Retinal pigment epithelial cell (primary cell): ENCODE data around the gene PATE1.
A peak's percentile ranks its signal among the peaks of the same experiment; 100 is the strongest.
"Not testable (repeated sequence)": the region's sequence is repeated elsewhere in the genome, so short reads cannot be mapped to it uniquely, and the experiment has no call there.

Experiments
- DNase-seq: peaks from one replicate; pipeline ENCODE4 v3.0.0-alpha.2; 2010; ENCODE audit warnings: low read depth
- H3K4me3 ChIP-seq: 2 replicates; pipeline ENCODE4 v1.5.1; 2011; ENCODE audit warnings: mild to moderate bottlenecking, low read length, control low read depth, moderate library complexity
- TF ChIP-seq, protein P1 (sequence below): conservative IDR thresholded peaks from 2 replicates; pipeline ENCODE4 v1.5.1; 2011; ENCODE audit warnings: low read depth, low read length, control low read depth, inconsistent platforms

The PATE1 gene

DNA sequence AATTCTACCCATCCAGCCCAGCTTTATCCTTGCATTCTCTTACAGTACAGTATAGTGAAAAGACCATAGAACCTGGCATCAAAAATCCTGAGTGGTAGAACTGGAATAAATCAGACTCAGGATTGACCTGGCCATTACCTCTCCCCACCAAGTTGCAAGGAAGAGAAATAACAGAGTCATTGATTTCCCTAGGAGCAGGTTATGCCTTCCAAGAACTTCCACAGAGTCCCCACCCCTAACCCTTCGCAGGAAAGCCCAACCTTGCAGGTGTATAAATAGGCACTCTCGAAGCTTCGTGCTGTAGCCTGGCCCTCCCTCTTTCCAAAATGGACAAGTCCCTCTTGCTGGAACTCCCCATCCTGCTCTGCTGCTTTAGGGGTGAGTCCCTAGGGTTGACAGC lies at the start of gene PATE1:
TSS of gene PATE1 (plus strand) at position 301 of the 400 bp plus-strand sequence. CDS start at position 327, 26 bp downstream.
- DNase-seq, result no peak
- no peak within 1 kb of the TSS for H3K4me3 ChIP-seq
- TF ChIP-seq, protein P1, sequence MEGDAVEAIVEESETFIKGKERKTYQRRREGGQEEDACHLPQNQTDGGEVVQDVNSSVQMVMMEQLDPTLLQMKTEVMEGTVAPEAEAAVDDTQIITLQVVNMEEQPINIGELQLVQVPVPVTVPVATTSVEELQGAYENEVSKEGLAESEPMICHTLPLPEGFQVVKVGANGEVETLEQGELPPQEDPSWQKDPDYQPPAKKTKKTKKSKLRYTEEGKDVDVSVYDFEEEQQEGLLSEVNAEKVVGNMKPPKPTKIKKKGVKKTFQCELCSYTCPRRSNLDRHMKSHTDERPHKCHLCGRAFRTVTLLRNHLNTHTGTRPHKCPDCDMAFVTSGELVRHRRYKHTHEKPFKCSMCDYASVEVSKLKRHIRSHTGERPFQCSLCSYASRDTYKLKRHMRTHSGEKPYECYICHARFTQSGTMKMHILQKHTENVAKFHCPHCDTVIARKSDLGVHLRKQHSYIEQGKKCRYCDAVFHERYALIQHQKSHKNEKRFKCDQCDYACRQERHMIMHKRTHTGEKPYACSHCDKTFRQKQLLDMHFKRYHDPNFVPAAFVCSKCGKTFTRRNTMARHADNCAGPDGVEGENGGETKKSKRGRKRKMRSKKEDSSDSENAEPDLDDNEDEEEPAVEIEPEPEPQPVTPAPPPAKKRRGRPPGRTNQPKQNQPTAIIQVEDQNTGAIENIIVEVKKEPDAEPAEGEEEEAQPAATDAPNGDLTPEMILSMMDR, result no peak

- no peak overlapping the region for H3K4me3 ChIP-seq
- TF ChIP-seq, protein P1, result no peak
Measured at GRCh38 chr11:125701018-125701610, 45.0 kb upstream of the PATE1 start.

DNA sequence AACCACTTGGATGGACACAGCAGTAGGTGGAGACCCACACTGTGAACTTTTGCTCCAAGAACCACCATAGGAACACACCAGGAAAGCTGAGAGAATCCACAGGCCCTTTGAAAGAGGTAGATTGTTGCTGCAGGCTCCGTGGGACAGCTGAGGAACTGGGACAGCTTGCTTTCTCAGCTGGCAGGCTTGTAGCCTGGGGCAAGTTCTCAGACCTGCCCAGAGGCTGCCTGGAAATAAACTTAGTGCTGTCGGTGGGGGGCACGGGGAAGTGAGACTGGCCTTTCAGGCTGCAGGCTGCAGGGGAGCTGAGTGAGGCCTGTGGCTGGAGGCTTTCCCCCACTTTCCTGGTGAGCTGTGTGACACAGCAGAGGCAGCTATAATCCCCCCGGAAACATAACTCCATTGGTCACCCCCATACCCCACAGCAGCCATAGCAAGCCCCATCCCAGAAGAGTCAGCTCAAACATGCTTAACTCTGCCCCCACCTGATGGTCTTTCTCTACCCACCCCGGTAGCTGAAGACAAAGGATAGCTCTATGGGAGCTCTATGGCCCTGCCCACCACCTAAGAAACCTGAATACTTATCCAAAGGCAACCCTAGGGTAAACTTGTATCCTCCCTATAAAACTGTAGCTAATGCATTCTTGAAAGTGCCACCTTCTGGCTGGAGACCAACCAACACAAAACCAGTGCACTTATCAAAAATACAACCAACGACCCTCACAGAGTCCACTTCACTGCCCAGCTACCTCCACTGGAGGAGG lies 44.0 kb upstream of the PATE1 start:
- DNase-seq, result no peak
- TF ChIP-seq, protein P1, result no peak

More at GRCh38 chr11:125701018-125701610, 45.0 kb upstream of the PATE1 start:
- DNase-seq, result no peak

GRCh38 chr11:125704686-125705085 lies 41.4 kb upstream of the PATE1 start:
- H3K4me3 ChIP-seq, DNase-seq: not testable (repeated sequence)

More for the DNA sequence above, 44.0 kb upstream of the PATE1 start:
- H3K4me3 ChIP-seq, result no peak overlapping the region

- no peak overlapping the region for H3K4me3 ChIP-seq
- DNase-seq, result no peak
- TF ChIP-seq, protein P1, result no peak
Measured at GRCh38 chr11:125720781-125721180, 25.3 kb upstream of the PATE1 start.

DNA sequence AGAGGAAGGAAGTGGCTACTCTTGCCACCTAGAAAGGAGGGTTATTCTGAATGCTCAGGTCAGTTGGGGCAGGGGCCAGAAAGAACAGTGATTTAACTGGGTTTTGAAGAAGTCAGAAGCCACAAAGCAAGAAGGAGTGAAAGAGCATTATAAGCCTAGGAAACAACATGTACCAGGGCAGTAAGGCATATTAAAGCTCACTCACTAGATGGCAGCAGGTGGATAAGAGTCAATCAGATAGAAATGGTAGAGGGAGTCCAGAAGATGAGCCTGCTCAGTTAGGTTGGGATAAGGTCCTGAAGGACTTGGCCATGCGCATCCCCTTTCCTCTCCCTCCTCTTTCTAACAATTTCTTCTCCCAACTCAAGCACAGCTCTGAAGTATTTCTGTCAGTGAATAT lies 22.0 kb upstream of the PATE1 start:
- no peak for DNase-seq
- no peak overlapping the region for H3K4me3 ChIP-seq
- TF ChIP-seq, protein P1, result peak; percentile 46

- TF ChIP-seq, protein P1, result no peak
- no peak for DNase-seq
- H3K4me3 ChIP-seq, result no peak overlapping the region
Measured at GRCh38 chr11:125728969-125729368, 17.1 kb upstream of the PATE1 start.
